ENCODE data around the gene FNDC3B. TPM values are rescaled to one million over a fixed set of nuclear protein-coding genes. Genes with fewer than 3 reads are reported as not detected.

The FNDC3B gene
- total RNA-seq, 1 donor from 2014 or later = 29.5 TPM

GRCh38 chr3:172101107-172101506, 61.7 kb downstream of the FNDC3B start:
- Histone ChIP-seq H3K27ac (no peak overlapping the region), H2AFZ (replicated peaks) (no peak overlapping the region), H3K4me2 (no peak overlapping the region), H3K79me2 (ENCODE audit: low read depth) (peaks cover 100% of the 10 kb centered on the region), H4K20me1 (ENCODE audit: low read depth) (peaks cover 73% of the 10 kb centered on the region), H3K4me1 (peaks cover 51% of the 10 kb centered on the region), H3K9ac (no peak overlapping the region), H3K36me3 (no peaks in the 10 kb centered on the region), H3K4me3 (no peak overlapping the region), H3F3A (ENCODE audit: low read depth) (no peaks in the 10 kb centered on the region), H3K9me3 (ENCODE audit: low read depth) (no peaks in the 10 kb centered on the region), H3K27me3 (no peaks in the 10 kb centered on the region)
- H3K27me3 Mint-ChIP-seq (ENCODE audit: insufficient read depth, low read depth) = no peaks in the 10 kb centered on the region
- peaks cover 2% of the 10 kb centered on the region for H3K9me3 Mint-ChIP-seq
- no peak overlapping the region for H3K27ac Mint-ChIP-seq
- no peak overlapping the region for H3K4me3 Mint-ChIP-seq
- no peak for DNase-seq (ENCODE audit: low spot score)
- TF ChIP-seq EZH2 (IDR thresholded peaks at IDR 0.05) (no peak), EZH2phosphoT487 (IDR thresholded peaks at IDR 0.05) (no peak), CTCF (IDR thresholded peaks at IDR 0.05) (no peak)
- H3K36me3 Mint-ChIP-seq = peaks cover 16% of the 10 kb centered on the region
- peaks cover 63% of the 10 kb centered on the region for H3K4me1 Mint-ChIP-seq

- no peak overlapping the region for H3K27ac Mint-ChIP-seq
- Histone ChIP-seq H3K27me3 (no peaks in the 10 kb centered on the region), H3K79me2 (ENCODE audit: low read depth) (peaks cover 100% of the 10 kb centered on the region)
Observed at GRCh38 chr3:172102123-172102882, 62.9 kb downstream of the FNDC3B start.

GRCh38 chr3:172102883-172103310, 63.5 kb downstream of the FNDC3B start:
- no peak overlapping the region for H2AFZ ChIP-seq (replicated peaks)
- H3F3A ChIP-seq (ENCODE audit: low read depth) = no peaks in the 10 kb centered on the region
- no peak for TF ChIP-seq CTCF (IDR thresholded peaks at IDR 0.05)
- TF ChIP-seq EZH2 (IDR thresholded peaks at IDR 0.05) = no peak
- TF ChIP-seq EZH2phosphoT487 (IDR thresholded peaks at IDR 0.05) = no peak
- peaks cover 67% of the 10 kb centered on the region for H3K4me1 Mint-ChIP-seq
- H3K4me3 ChIP-seq = no peak overlapping the region
- no peaks in the 10 kb centered on the region for H3K27me3 ChIP-seq
- H3K27me3 Mint-ChIP-seq (ENCODE audit: insufficient read depth, low read depth) = no peaks in the 10 kb centered on the region
- no peak overlapping the region for H3K27ac ChIP-seq
- peaks cover 63% of the 10 kb centered on the region for H4K20me1 ChIP-seq (ENCODE audit: low read depth)
- H3K36me3 ChIP-seq = no peaks in the 10 kb centered on the region
- no peak overlapping the region for H3K27ac Mint-ChIP-seq
- H3K9me3 Mint-ChIP-seq = peaks cover 5% of the 10 kb centered on the region
- H3K4me2 ChIP-seq = no peak overlapping the region
- H3K79me2 ChIP-seq (ENCODE audit: low read depth) = peaks cover 100% of the 10 kb centered on the region
- H3K9ac ChIP-seq = no peak overlapping the region
- no peak for DNase-seq (ENCODE audit: low spot score)
- no peak overlapping the region for H3K4me3 Mint-ChIP-seq
- peaks cover 39% of the 10 kb centered on the region for H3K4me1 ChIP-seq
- H3K36me3 Mint-ChIP-seq = peaks cover 28% of the 10 kb centered on the region
- H3K9me3 ChIP-seq (ENCODE audit: low read depth) = no peaks in the 10 kb centered on the region

More at GRCh38 chr3:172102123-172102882, 62.9 kb downstream of the FNDC3B start:
- no peak for DNase-seq (ENCODE audit: low spot score)
- TF ChIP-seq CTCF (IDR thresholded peaks at IDR 0.05) (no peak), EZH2 (IDR thresholded peaks at IDR 0.05) (no peak), EZH2phosphoT487 (IDR thresholded peaks at IDR 0.05) (no peak)
- Histone ChIP-seq H4K20me1 (ENCODE audit: low read depth) (peaks cover 63% of the 10 kb centered on the region), H3K4me2 (no peak overlapping the region), H3K4me3 (no peak overlapping the region), H3K9me3 (ENCODE audit: low read depth) (no peaks in the 10 kb centered on the region), H3K9ac (no peak overlapping the region), H3K4me1 (peaks cover 45% of the 10 kb centered on the region), H3F3A (ENCODE audit: low read depth) (no peaks in the 10 kb centered on the region), H3K36me3 (no peaks in the 10 kb centered on the region), H2AFZ (replicated peaks) (no peak overlapping the region), H3K27ac (no peak overlapping the region)
- H3K4me3 Mint-ChIP-seq = no peak overlapping the region
- no peaks in the 10 kb centered on the region for H3K27me3 Mint-ChIP-seq (ENCODE audit: insufficient read depth, low read depth)
- H3K4me1 Mint-ChIP-seq = peaks cover 66% of the 10 kb centered on the region
- peaks cover 27% of the 10 kb centered on the region for H3K36me3 Mint-ChIP-seq
- peaks cover 5% of the 10 kb centered on the region for H3K9me3 Mint-ChIP-seq

Measured in neural progenitor cell (in vitro differentiated cells).